GM12878 (cell line): Measurements from ENCODE around the gene WFDC9. TPM values are rescaled to one million over a fixed set of nuclear protein-coding genes. Genes with fewer than 3 reads are reported as not detected.

Source experiments
- ATAC-seq: fragments of 200-7000 bp; cut with Tn5 transposase; 3 replicates; pipeline ENCODE4 v1.9.1; 2020; ENCODE audit warnings: mild to moderate bottlenecking, moderate library complexity
- Bru-seq: library from RNA; stranded (reverse); fragments of 400-500 nt; gene quantifications from one replicate; lab custom pipeline; 2021; lab: Mats Ljungman, UMichigan
- BruChase-seq, 2 experiments: library from RNA; stranded (reverse); fragments of 400-500 nt; gene quantifications; one replicate each; lab custom pipeline; 2021; lab: Mats Ljungman, UMichigan
- BruUV-seq: library from RNA; stranded (reverse); fragments of 400-500 nt; replicated peaks from 2 replicates; lab custom pipeline; 2021; lab: Mats Ljungman, UMichigan
- CTCF ChIA-PET: fragments of 300-600 bp; sonication (Branson Sonifier 250); formaldehyde crosslinking; extraction: SDS; loops from one replicate; lab custom pipeline; 2021; ENCODE audit warnings: inconsistent platforms; lab: Yijun Ruan, JAX
- POLR2A ChIA-PET: fragments of 350-600 bp; formaldehyde crosslinking; extraction: SDS; loops from one replicate; lab custom pipeline; 2021; ENCODE audit warnings: inconsistent platforms; lab: Charles Lee
- RAD21 ChIA-PET: fragments of 300-600 bp; sonication (Branson Sonifier 250); formaldehyde crosslinking; loops from one replicate; lab custom pipeline; 2023; ENCODE audit warnings: antibody characterized with exemption; ENCODE audit not compliant: unreplicated experiment; lab: Charles Lee
- SMC1A ChIA-PET: fragments of 300-600 bp; sonication (Branson Sonifier 250); formaldehyde crosslinking; loops from one replicate; lab custom pipeline; 2023; ENCODE audit not compliant: unreplicated experiment, uncharacterized antibody; lab: Charles Lee
- DNase-seq: peaks from one replicate; pipeline ENCODE4 v3.0.0-alpha.2; 2011; ENCODE audit warnings: low read depth, low spot score
- FAIRE-seq: peaks from 3 replicates; lab custom pipeline; 2011; peaks lifted over from hg19 to GRCh38; lab: Jason Lieb, UNC
- H2AFZ ChIP-seq: 2 replicates; pipeline ENCODE4 v1.6.0; 2011; ENCODE audit warnings: low read depth, low read length, control low read depth; ENCODE audit not compliant: control insufficient read depth
- H3K27ac ChIP-seq: 2 replicates; pipeline ENCODE4 v1.5.1; 2011; ENCODE audit warnings: control low read depth; ENCODE audit not compliant: control insufficient read depth, insufficient read depth
- H3K27me3 ChIP-seq, 2 experiments: replicated peaks in 1 of 2; 2 replicates each; pipeline versions ENCODE4 v1.6.0 to v1.6.1; 2011; ENCODE audit warnings: low read length in 1 of 2; ENCODE audit not compliant: control insufficient read depth in 2 of 2, insufficient read depth in 2 of 2
- H3K36me3 ChIP-seq, 2 experiments: 2 replicates each; pipeline ENCODE4 v1.5.1; 2011; ENCODE audit warnings: low read length in 1 of 2; ENCODE audit not compliant: control insufficient read depth in 2 of 2, insufficient read depth in 2 of 2
- H3K4me1 ChIP-seq: 2 replicates; pipeline ENCODE4 v1.6.1; 2011; ENCODE audit warnings: mild to moderate bottlenecking, low read length, moderate library complexity, mixed read lengths; ENCODE audit not compliant: control insufficient read depth, insufficient read depth
- H3K4me2 ChIP-seq: 2 replicates; pipeline ENCODE4 v1.6.0; 2011; ENCODE audit warnings: control low read depth; ENCODE audit not compliant: control insufficient read depth, insufficient read depth
- H3K4me3 ChIP-seq: fragments of 200-600 bp; sonication (generic); 2 replicates; pipeline ENCODE4 v1.5.1; 2016
- H3K79me2 ChIP-seq: 2 replicates; pipeline ENCODE4 v1.6.0; 2011; ENCODE audit warnings: low read length; ENCODE audit not compliant: control insufficient read depth, insufficient read depth
- H3K9ac ChIP-seq: 2 replicates; pipeline ENCODE4 v1.8.0; 2011; ENCODE audit warnings: low read length, control low read depth, mixed read lengths; ENCODE audit not compliant: control insufficient read depth, insufficient read depth
- H3K9me3 ChIP-seq: replicated peaks from 3 replicates; pipeline ENCODE4 v1.5.1; 2011; ENCODE audit warnings: mild to moderate bottlenecking, low read length; ENCODE audit not compliant: control insufficient read depth, insufficient read depth
- H4K20me1 ChIP-seq: 2 replicates; pipeline ENCODE4 v1.6.0; 2011; ENCODE audit not compliant: control insufficient read depth, insufficient read depth
- CBX3 ChIP-seq: fragments of 200-600 bp; sonication (generic); IDR thresholded peaks from 2 replicates; pipeline ENCODE4 v1.6.1; 2016; ENCODE audit warnings: low read depth, borderline replicate concordance
- E4F1 ChIP-seq: fragments of 450-650 bp; IDR thresholded peaks from 2 replicates; pipeline ENCODE4 v1.6.1; 2018; ENCODE audit warnings: borderline replicate concordance, mild to moderate bottlenecking; ENCODE audit not compliant: partially characterized antibody
- HDAC6 ChIP-seq: fragments of 200-600 bp; sonication (generic); IDR thresholded peaks from one replicate; pipeline ENCODE4 v1.8.0; 2017; ENCODE audit warnings: antibody characterized with exemption; ENCODE audit not compliant: unreplicated experiment
- LARP7 ChIP-seq: fragments of 450-650 bp; IDR thresholded peaks from 2 replicates; pipeline ENCODE4 v1.6.1; 2017; ENCODE audit warnings: mild to moderate bottlenecking
- MEF2A ChIP-seq: IDR thresholded peaks from 2 replicates; pipeline ENCODE4 v1.6.1; 2011; ENCODE audit warnings: low read depth, mild to moderate bottlenecking, low read length, moderate library complexity; ENCODE audit not compliant: insufficient read depth
- RB1 ChIP-seq: fragments of 450-650 bp; formaldehyde crosslinking; IDR thresholded peaks from 2 replicates; pipeline ENCODE4 v1.6.1; 2017; ENCODE audit warnings: mild to moderate bottlenecking, borderline replicate concordance
- RCOR1 ChIP-seq: conservative IDR thresholded peaks from 2 replicates; pipeline ENCODE4 v1.6.1; 2012; ENCODE audit warnings: low read depth, low read length, improper control_type of control experiment
- SIN3A ChIP-seq: IDR thresholded peaks from 2 replicates; pipeline ENCODE4 v1.6.1; 2012; ENCODE audit warnings: low read depth, low read length, improper control_type of control experiment
- USF1 ChIP-seq: IDR thresholded peaks from 2 replicates; pipeline ENCODE4 v1.6.1; 2011; ENCODE audit warnings: borderline replicate concordance, low read depth, mild to moderate bottlenecking, moderate library complexity, mixed read lengths, low read length; ENCODE audit not compliant: insufficient read depth; ENCODE audit errors: extremely low read length
- ZBTB11 ChIP-seq: fragments of 450-650 bp; formaldehyde crosslinking; IDR thresholded peaks from 2 replicates; pipeline ENCODE4 v1.5.0; 2022; ENCODE audit warnings: mild to moderate bottlenecking, missing genetic modification characterization
- WGBS: methylation state at CpG from one replicate; pipeline ENCODE4 v1.1.6; 2016; ENCODE audit warnings: low lambda C conversion rate; ENCODE audit not compliant: insufficient replicate concordance, insufficient coverage; ENCODE audit errors: missing lambda C conversion rate; 5-methylcytosine and 5-hydroxymethylcytosine counted together
- in situ Hi-C: fragments of 300-500 bp; cut with MboI; formaldehyde crosslinking; loops from 9 replicates; pipeline ENCODE4 v1.14.3; 2018; ENCODE audit warnings: mixed read lengths
- intact Hi-C: fragments of 100-400 bp; cut with micrococcal nuclease; formaldehyde crosslinking; loops from one replicate; pipeline ENCODE4 v1.14.2; 2022; ENCODE audit not compliant: unreplicated experiment
- long read RNA-seq, 2 experiments: library from polyadenylated mRNA; unstranded; transcript quantifications; one replicate each; pipeline ENCODE4 v2.0.0, GENCODE V29; 2019 to 2020
- polyA minus RNA-seq, 3 experiments: library from RNA; depleted of rRNA, polyadenylated mRNA; stranded (reverse); fragments of >200 nt; gene quantifications; 2 replicates each; pipeline ENCODE4 v1.2.3, GENCODE V29; 2011
- polyA plus RNA-seq, 11 experiments: library from polyadenylated mRNA; depleted of rRNA in 4 of 11; unstranded in 6 of 11; stranded (reverse) in 5 of 11; fragments of >200 nt; fragmentation: Nextera tagmentation in 4 of 11; fragmentation: Illumina TruSeq in 1 of 11; extraction: Ambion mirVana in 4 of 11; extraction: Trizol in 1 of 11; gene quantifications; 1 replicate in 1 of 11; 2 replicates in 10 of 11; pipeline versions ENCODE4 v1.2.1 to v1.2.3, GENCODE V29; 2011 to 2016; ENCODE audit warnings: inconsistent platforms in 2 of 11, missing spikeins in 2 of 11, low read depth in 1 of 11
- total RNA-seq, 4 experiments: library from RNA; depleted of rRNA in 3 of 4; stranded (reverse); fragments of >200 nt in 3 of 4; fragmentation: Illumina TruSeq in 1 of 4; extraction: Trizol in 1 of 4; gene quantifications; 2 replicates each; pipeline versions ENCODE4 v1.2.1 to v1.2.3, GENCODE V29; 2013 to 2021

Gene WFDC9
- not detected in 2 replicates for total RNA-seq (2013; cell fraction: nucleolus; rRNA removed)
- not detected in 2 replicates for total RNA-seq (2014; rRNA removed)
- total RNA-seq (2014; rRNA removed; fragmentation: Illumina TruSeq; extraction: Trizol): not detected in 2 replicates
- not detected in 2 replicates for total RNA-seq (2021)
- not detected for polyA plus RNA-seq (2011; ENCODE audit: low read depth)
- polyA plus RNA-seq (2011; rRNA removed): not detected in 2 replicates
- polyA plus RNA-seq (2011; cell fraction: cytosol; rRNA removed): not detected in 2 replicates
- polyA plus RNA-seq (2011; cell fraction: nucleus; rRNA removed): not detected in 2 replicates
- not detected in 2 replicates for polyA plus RNA-seq (2012)
- polyA plus RNA-seq (2014; fragmentation: Illumina TruSeq; extraction: Trizol): not detected in 2 replicates
- polyA plus RNA-seq (2014; fragmentation: Nextera tagmentation; extraction: Ambion mirVana): not detected
- not detected in 2 replicates for polyA plus RNA-seq (2014; rRNA removed)
- polyA plus RNA-seq (2016; fragmentation: Nextera tagmentation; extraction: Ambion mirVana): not detected
- polyA minus RNA-seq (2011; rRNA and poly(A)+ RNA removed): not detected in 2 replicates
- polyA minus RNA-seq (2011; cell fraction: cytosol; rRNA and poly(A)+ RNA removed): not detected in 2 replicates
- not detected in 2 replicates for polyA minus RNA-seq (2011; cell fraction: nucleus; rRNA and poly(A)+ RNA removed)
- not detected for Bru-seq, nascent RNA
- not detected for BruChase-seq, experiment 1, labeled RNA remaining after a 6-hour chase
- not detected for BruChase-seq, experiment 2, labeled RNA remaining after a 2-hour chase
- long read RNA-seq, experiment 1: 0 reads
- long read RNA-seq, experiment 2: 0 reads

GRCh38 chr20:45631184-45631583 is at the start of gene WFDC9:
TSS of gene WFDC9 (minus strand) at chr20:45631284. CDS start at chr20:45610181, 21,103 bp downstream.
- no peak for DNase-seq
- H3K27me3 ChIP-seq: no peaks in the 10 kb centered on the region; a peak in 1 of 4 replicates
- intact Hi-C loops: no loop called here
- ChIA-PET SMC1A (no interaction called here), CTCF (interaction anchor here (0.6 to 4.6 kb wide), 3 partner anchors 13 to 140 kb away, joined by 3 to 26 read pairs (median 11); no protein-coding TSS in a partner anchor), POLR2A (no interaction called here), RAD21 (no interaction called here)
- H4K20me1 ChIP-seq: no peaks in the 10 kb centered on the region
- H3K9ac ChIP-seq: no peak within 1 kb of the TSS
- H3K27ac ChIP-seq: no peak within 1 kb of the TSS
- FAIRE-seq: no peak
- no peak for ATAC-seq
- in situ Hi-C loops: no loop called here
- BruUV-seq: no TSS peak
- H3K79me2 ChIP-seq: no peaks in the 10 kb centered on the region
- H3K36me3 ChIP-seq: no peaks in the 10 kb centered on the region
- H3K4me2 ChIP-seq: no peak within 1 kb of the TSS
- no peak within 1 kb of the TSS for H2AFZ ChIP-seq
- WGBS: 9% methylated on average over 4 of the region's 4 CpGs
- no peak within 1 kb of the TSS for H3K4me3 ChIP-seq
- H3K4me1 ChIP-seq: no peaks in the 10 kb centered on the region
- no peak for TF ChIP-seq HDAC6
- no peak for TF ChIP-seq USF1
- no peak for TF ChIP-seq RCOR1
- no peak for TF ChIP-seq RB1
- TF ChIP-seq LARP7: no peak
- TF ChIP-seq SIN3A: no peak
- no peak for TF ChIP-seq E4F1
- no peak for TF ChIP-seq CBX3
- no peak for TF ChIP-seq ZBTB11
- no peak for TF ChIP-seq MEF2A
- H3K9me3 ChIP-seq: no peaks in the 10 kb centered on the region
